Natural killer cell treated with Interleukin-12 subunit alpha and Interleukin-12 subunit beta and Interleukin-15 and Interleukin-18, amount 100 ng/mL, for 72 hours (primary cell): ENCODE results near the gene HEYL. TPM values are rescaled to one million over a fixed set of nuclear protein-coding genes. Genes with fewer than 3 reads are reported as not detected.
"Not testable (repeated sequence)": the region's sequence is repeated elsewhere in the genome, so short reads cannot be mapped to it uniquely, and the experiment has no call there.

Source experiments
- ATAC-seq, 2 donors: fragments of 150-1000 bp; cut with Tn5 transposase in 1 of 2; sonication (Bioruptor Pico), chemical (Tn5 transposase) in 1 of 2; 2 replicates each; pipeline ENCODE4 v1.10.0; 2021
- DNase-seq: peaks from one replicate; pipeline ENCODE4 v3.0.0; 2022; ENCODE audit warnings: low spot score
- H3K27ac Mint-ChIP-seq, 2 donors: 1 replicate in 1 of 2; 2 replicates in 1 of 2; pipeline ENCODE4 v1.8.0; 2022; ENCODE audit warnings: mixed read lengths in 2 of 2, mild to moderate bottlenecking in 1 of 2, moderate library complexity in 1 of 2
- H3K27me3 Mint-ChIP-seq, 2 donors: 1 replicate in 1 of 2; 2 replicates in 1 of 2; pipeline ENCODE4 v1.8.0; 2022; ENCODE audit warnings: mixed read lengths in 2 of 2
- H3K36me3 Mint-ChIP-seq: one replicate; pipeline ENCODE4 v1.8.0; 2022; ENCODE audit warnings: mixed read lengths
- H3K4me1 Mint-ChIP-seq, 2 donors: 1 replicate in 1 of 2; 2 replicates in 1 of 2; pipeline ENCODE4 v1.8.0; 2022; ENCODE audit warnings: low read depth in 2 of 2, mixed read lengths in 2 of 2, mild to moderate bottlenecking in 1 of 2
- H3K4me3 Mint-ChIP-seq: one replicate; pipeline ENCODE4 v1.8.0; 2022; ENCODE audit warnings: mixed read lengths
- H3K9me3 Mint-ChIP-seq: 2 replicates; pipeline ENCODE4 v1.8.0; 2022; ENCODE audit warnings: mixed read lengths
- total RNA-seq, 2 donors: library from RNA; stranded (reverse); gene quantifications; one replicate each; pipeline ENCODE4 v1.2.3, GENCODE V29; 2022

The HEYL gene
- total RNA-seq, 2 donors from 2014 or later: not detected

DNA sequence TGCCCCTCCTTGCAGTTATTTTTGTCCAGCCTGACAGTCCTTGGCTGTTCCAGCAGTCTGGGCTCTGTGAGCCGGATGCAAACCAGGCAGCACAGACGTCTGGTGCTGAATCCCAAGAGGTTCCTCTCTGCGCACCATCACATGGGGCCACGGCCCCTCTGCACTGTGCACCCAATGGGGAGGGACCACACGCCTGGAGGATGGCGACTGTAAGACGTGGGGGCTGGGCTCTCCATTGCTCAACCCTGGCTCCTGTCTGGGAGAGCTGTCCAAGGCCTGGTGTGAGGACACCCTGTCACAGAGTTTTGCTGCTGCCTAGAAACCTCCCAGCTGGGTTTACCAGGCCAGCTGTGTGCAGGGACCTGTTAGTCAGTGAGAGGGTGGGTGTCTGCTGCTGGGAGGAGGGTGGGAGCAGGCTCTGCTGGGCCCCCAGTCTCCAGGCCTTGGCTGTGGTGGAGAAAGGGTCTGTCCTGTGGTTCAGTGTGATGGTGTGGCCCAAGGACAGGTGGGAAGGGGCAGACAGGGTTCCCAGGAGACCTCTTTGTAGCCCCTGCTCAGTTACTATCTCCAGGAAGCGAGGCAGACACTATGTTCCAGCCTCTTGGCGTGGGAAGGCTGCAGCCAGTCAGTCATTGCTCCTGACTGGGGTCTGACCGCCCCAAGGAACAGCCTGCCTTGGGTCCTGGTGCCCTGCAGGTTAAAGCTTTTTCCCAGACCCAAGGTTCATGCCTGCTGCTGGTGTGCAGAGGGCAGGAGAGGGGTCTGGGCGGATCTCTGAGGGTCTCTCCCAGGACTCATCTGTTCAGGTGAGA, 13.8 kb downstream of the HEYL start:
- DNase-seq (no peak), ATAC-seq (no peak)
- H3K4me3 Mint-ChIP-seq: no peak overlapping the region

DNA sequence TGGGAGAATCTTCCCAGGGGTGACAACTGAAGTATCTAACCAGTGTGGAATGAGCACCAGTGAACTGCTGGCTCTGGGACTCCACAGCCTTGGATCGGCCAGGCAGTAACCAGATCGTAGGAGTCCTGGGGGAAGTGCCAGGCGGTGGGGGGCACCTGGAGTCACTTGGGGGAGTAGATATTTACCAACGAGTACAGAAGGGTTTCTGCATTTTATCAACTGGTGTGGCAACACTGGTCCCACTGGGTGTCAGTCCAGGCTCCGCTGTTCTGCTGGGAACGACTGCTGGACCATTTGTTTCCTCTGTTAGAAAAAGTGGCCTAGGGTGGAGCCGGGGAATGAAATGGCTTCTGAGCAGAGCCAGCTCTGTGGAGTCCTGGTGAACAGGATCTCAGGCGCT, 14.4 kb downstream of the HEYL start:
- Mint-ChIP-seq H3K36me3 (no peaks in the 10 kb centered on the region), H3K4me1 (no peaks in the 10 kb centered on the region), H3K27me3 (peaks cover 10 to 16% of the 10 kb centered on the region in 2 donors), H3K27ac (no peak overlapping the region), H3K9me3 (no peaks in the 10 kb centered on the region), H3K4me3 (no peak overlapping the region)
- no peak for DNase-seq
- no peak for ATAC-seq

More for the DNA sequence above, 13.8 kb downstream of the HEYL start:
- Mint-ChIP-seq H3K36me3 (no peaks in the 10 kb centered on the region), H3K27ac (no peak overlapping the region), H3K27me3 (peaks cover 14 to 23% of the 10 kb centered on the region in 2 donors), H3K9me3 (no peaks in the 10 kb centered on the region), H3K4me1 (no peaks in the 10 kb centered on the region)

GRCh38 chr1:39623053-39623452, 16.4 kb downstream of the HEYL start:
- Mint-ChIP-seq H3K36me3 (no peaks in the 10 kb centered on the region), H3K27ac (no peak overlapping the region), H3K27me3 (peaks cover 8 to 16% of the 10 kb centered on the region in 2 donors), H3K4me1 (no peaks in the 10 kb centered on the region), H3K4me3 (no peak overlapping the region), H3K9me3 (no peaks in the 10 kb centered on the region)
- DNase-seq (no peak), ATAC-seq (no peak)

- no peak for DNase-seq
- H3K4me3 Mint-ChIP-seq: no peak overlapping the region
- ATAC-seq: no peak
- H3K36me3 Mint-ChIP-seq: no peaks in the 10 kb centered on the region
- H3K27ac Mint-ChIP-seq: no peak overlapping the region
- H3K9me3 Mint-ChIP-seq: no peaks in the 10 kb centered on the region
- H3K4me1 Mint-ChIP-seq: no peaks in the 10 kb centered on the region
- H3K27me3 Mint-ChIP-seq: peaks cover 10 to 20% of the 10 kb centered on the region in 2 donors
Measured at GRCh38 chr1:39622427-39622826, 17.0 kb downstream of the HEYL start.

DNA sequence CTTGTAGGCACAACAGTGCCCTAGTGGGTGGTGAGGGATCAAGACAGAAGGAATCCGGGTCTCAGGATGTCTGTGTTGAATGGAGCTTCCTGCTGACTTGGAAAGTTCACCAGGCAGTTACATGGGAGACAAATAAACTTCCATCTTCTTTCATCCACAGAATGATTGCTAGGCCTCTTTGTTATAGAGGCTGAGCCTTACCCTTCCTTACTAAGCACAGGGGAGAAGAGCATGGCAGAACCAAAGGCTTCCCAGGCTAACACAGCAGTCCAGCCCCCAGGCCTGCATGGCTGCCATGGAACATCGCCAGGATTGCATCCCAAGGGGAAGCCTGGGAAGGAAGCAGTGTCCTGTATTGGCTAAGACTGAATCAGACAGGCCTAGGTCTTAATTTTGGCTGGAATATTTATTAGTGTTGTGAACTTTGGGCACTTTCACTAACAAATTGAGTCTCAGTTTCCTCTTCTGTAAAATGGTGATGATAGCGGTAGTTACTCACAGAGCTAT, 18.7 kb downstream of the HEYL start:
- no peak overlapping the region for H3K27ac Mint-ChIP-seq
- no peaks in the 10 kb centered on the region for H3K9me3 Mint-ChIP-seq
- H3K4me3 Mint-ChIP-seq: no peak overlapping the region
- no peak for ATAC-seq
- no peaks in the 10 kb centered on the region for H3K36me3 Mint-ChIP-seq
- DNase-seq: no peak
- H3K4me1 Mint-ChIP-seq: no peaks in the 10 kb centered on the region
- H3K27me3 Mint-ChIP-seq: peaks cover 17 to 25% of the 10 kb centered on the region in 2 donors

DNA sequence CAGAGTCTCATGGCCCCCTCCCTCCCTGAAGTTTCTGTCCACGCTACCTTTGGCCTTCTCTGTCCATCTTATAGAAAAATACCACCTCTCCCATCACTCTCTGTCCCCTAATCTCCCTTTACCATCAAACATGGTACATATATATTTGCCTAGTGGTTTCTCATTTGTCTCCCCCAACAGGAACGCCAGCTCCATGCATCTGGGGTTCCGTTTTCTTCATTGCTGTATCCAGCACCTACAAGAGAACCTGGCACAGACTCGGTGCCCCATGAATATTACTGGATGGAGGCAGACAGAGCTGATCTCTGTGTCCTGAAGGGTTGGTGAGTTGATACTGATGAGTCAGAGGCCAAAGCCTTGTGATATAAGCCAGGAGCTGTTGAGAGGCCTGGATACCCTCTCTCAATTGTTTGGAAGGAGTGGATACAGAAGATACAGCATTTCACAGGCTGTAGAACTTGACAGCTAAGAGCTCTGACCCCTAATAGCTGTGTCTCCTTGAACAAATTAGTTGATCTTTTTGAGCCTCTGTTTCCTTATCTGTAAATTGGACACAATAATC, 21.9 kb downstream of the HEYL start:
- Mint-ChIP-seq H3K4me1 (no peaks in the 10 kb centered on the region), H3K27ac (no peak overlapping the region), H3K9me3 (no peaks in the 10 kb centered on the region), H3K4me3 (no peak overlapping the region), H3K36me3 (no peaks in the 10 kb centered on the region), H3K27me3 (peaks cover 9 to 11% of the 10 kb centered on the region in 2 donors)
- ATAC-seq (no peak), DNase-seq (no peak)

DNA sequence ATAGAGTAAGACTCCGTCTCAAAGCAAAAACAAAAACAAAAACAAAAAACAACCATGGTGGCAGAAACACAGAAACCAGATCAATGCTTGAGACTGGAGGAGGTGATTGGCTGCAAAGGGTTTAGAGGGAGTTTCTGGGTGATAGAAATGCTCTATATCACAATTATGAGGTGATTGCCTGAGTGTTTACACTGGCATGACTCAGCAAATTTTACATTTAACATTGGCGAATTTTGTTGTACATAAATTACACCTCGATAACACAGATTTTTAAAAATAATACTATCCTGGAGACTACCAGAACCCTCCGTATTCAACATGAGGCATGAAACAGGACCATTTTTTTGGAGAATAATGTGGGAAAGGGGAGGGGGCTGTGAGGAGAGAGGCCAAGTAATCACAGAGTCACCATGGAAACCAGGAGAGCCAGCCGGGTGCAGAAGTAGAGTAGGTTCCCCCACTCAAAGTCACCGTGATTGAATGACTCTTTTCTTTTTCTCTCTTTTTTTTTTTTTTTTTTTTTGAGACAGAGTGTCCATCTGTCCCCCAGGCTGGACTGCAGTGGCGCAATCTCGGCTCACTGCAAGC, 24.3 kb downstream of the HEYL start:
- H3K27ac Mint-ChIP-seq: no peak overlapping the region
- no peak overlapping the region for H3K4me3 Mint-ChIP-seq
- no peak for ATAC-seq
- no peak for DNase-seq
- H3K4me1 Mint-ChIP-seq: no peaks in the 10 kb centered on the region
- peaks cover 9 to 11% of the 10 kb centered on the region in 2 donors for H3K27me3 Mint-ChIP-seq
- no peaks in the 10 kb centered on the region for H3K9me3 Mint-ChIP-seq
- no peaks in the 10 kb centered on the region for H3K36me3 Mint-ChIP-seq

DNA sequence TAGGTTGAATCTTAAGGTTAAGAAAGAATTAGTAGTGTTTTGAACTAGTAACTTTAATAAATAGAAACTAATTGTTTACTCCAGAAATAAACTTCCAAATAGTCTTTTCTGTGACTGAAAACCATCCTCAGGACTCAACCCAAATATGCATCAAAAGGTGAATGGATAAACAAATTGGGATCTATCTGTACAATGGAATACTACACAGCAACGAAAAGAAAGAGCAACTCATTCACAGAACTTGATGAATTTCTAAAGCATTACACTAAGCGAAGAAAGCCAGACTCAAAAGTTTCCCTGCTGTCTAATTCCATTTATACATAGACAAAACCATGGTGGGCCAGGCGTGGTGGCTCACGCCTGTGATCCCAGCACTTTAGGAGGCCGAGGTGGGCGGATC, 25.0 kb downstream of the HEYL start:
- H3K4me3 Mint-ChIP-seq: no peak overlapping the region
- ATAC-seq: no peak
- no peaks in the 10 kb centered on the region for H3K36me3 Mint-ChIP-seq
- peaks cover 0 to under 1% of the 10 kb centered on the region in 2 donors for H3K4me1 Mint-ChIP-seq
- H3K27ac Mint-ChIP-seq: no peak overlapping the region
- DNase-seq: no peak
- H3K9me3 Mint-ChIP-seq: no peaks in the 10 kb centered on the region
- H3K27me3 Mint-ChIP-seq: peaks cover 9 to 11% of the 10 kb centered on the region in 2 donors

DNA sequence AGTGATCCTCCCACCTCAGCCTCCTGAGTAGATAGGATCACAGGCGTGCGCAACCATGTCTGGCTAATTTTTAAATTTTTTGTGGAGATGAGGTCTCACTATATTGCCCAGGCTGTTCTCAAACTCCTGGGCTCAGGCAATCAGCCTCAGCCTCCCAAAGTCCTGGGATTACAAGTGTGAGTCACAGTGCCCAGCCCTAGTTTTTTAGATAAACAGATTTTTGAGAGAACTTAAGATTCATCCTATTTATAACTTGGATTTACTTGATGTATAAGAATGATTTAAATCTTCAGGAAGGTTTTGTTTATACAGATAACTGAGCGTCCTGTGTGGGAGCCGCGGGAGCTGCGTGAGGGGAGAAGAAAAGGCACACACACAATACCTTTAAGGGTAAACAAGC, 26.2 kb downstream of the HEYL start:
- ATAC-seq (no peak), DNase-seq (no peak)
- no peak overlapping the region for H3K27ac Mint-ChIP-seq
- no peak overlapping the region for H3K4me3 Mint-ChIP-seq
- H3K4me1 Mint-ChIP-seq: peaks cover 0 to 3% of the 10 kb centered on the region in 2 donors
- no peaks in the 10 kb centered on the region for H3K9me3 Mint-ChIP-seq
- H3K36me3 Mint-ChIP-seq: no peaks in the 10 kb centered on the region
- H3K27me3 Mint-ChIP-seq: peaks cover 9 to 11% of the 10 kb centered on the region in 2 donors

GRCh38 chr1:39609618-39610331, 29.7 kb downstream of the HEYL start:
- ATAC-seq: peak; percentile 87 to 92

DNA sequence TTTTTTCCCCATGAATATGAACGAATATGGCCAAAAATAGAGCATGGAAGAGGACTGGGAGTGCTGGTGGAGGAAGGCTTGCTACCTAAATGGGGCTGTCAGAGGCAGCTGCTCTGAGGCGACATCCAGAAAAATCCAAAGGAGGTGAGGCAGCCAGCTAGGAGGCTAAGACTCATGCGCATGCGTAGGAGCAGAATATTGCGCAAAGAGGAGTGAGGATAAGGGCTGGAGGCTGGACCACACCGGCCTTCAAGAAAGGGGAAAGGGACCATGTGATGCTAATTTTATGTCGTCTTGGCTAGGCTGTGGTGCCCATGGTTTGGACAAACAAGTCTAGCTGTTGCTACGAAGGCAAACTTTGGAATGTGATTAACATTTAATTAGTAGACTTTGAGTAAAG, 30.5 kb downstream of the HEYL start:
- H3K27ac Mint-ChIP-seq: no peak overlapping the region
- no peak overlapping the region for H3K4me3 Mint-ChIP-seq
- ATAC-seq: no peak
- no peak for DNase-seq
- peaks cover 0 to 6% of the 10 kb centered on the region in 2 donors for H3K27me3 Mint-ChIP-seq
- no peaks in the 10 kb centered on the region for H3K36me3 Mint-ChIP-seq
- H3K4me1 Mint-ChIP-seq: peaks cover 5 to 7% of the 10 kb centered on the region in 2 donors
- H3K9me3 Mint-ChIP-seq: no peaks in the 10 kb centered on the region

More at GRCh38 chr1:39609618-39610331, 29.7 kb downstream of the HEYL start:
- Mint-ChIP-seq H3K27ac (no peak overlapping the region), H3K4me3 (no peak overlapping the region), H3K9me3 (no peaks in the 10 kb centered on the region), H3K36me3 (no peaks in the 10 kb centered on the region), H3K4me1 (peaks cover 5 to 7% of the 10 kb centered on the region in 2 donors), H3K27me3 (peaks cover 0 to 5% of the 10 kb centered on the region in 2 donors)
- DNase-seq: peak; percentile 86

DNA sequence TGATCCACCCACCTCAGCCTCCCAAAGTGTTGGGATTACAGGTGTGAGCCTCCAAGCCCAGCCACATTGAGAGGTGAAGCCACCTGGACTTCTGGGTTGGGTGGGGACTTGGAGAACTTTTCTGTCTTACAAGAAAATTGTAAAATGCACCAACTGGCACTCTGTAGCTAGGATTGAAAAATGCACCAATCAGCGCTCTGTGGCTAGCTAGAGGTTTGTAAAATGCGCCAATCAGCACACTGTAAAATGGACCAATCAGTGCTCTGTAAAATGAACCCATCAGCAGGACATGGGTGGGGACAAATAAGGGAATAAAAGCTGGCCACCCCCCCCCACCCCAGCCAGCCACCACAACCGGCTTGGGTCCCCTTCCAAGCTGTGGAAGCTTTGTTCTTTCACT, 35.8 kb downstream of the HEYL start:
- H3K4me3 Mint-ChIP-seq, H3K27me3 Mint-ChIP-seq, H3K27ac Mint-ChIP-seq, ATAC-seq, H3K9me3 Mint-ChIP-seq, H3K36me3 Mint-ChIP-seq, H3K4me1 Mint-ChIP-seq, DNase-seq: not testable (repeated sequence)

- H3K36me3 Mint-ChIP-seq, H3K4me3 Mint-ChIP-seq, H3K27me3 Mint-ChIP-seq, ATAC-seq, H3K9me3 Mint-ChIP-seq, H3K27ac Mint-ChIP-seq, DNase-seq, H3K4me1 Mint-ChIP-seq: not testable (repeated sequence)
Measured at GRCh38 chr1:39601667-39602255, 37.7 kb downstream of the HEYL start.
